Keratinocyte (primary cell): Measurements from ENCODE around the gene ARID1B.

ENCODE experiments used
- EZH2 ChIP-seq: IDR thresholded peaks from one replicate; pipeline ENCODE4 v1.6.1; 2012; ENCODE audit warnings: inconsistent platforms, mild to moderate bottlenecking, low read length, moderate library complexity
- TF ChIP-seq, protein P1 (sequence below), 3 experiments: IDR thresholded peaks in 1 of 3; conservative IDR thresholded peaks in 1 of 3; optimal IDR thresholded peaks in 1 of 3; 2 replicates in 2 of 3; 3 replicates in 1 of 3; pipeline versions ENCODE3 to v1.5.1; 2011; ENCODE audit warnings: low read length in 3 of 3, mild to moderate bottlenecking in 3 of 3, moderate library complexity in 2 of 3, control low read depth in 1 of 3, inconsistent platforms in 1 of 3; ENCODE audit not compliant: insufficient read depth in 2 of 3; ENCODE audit errors: extremely low read depth in 1 of 3

DNA sequence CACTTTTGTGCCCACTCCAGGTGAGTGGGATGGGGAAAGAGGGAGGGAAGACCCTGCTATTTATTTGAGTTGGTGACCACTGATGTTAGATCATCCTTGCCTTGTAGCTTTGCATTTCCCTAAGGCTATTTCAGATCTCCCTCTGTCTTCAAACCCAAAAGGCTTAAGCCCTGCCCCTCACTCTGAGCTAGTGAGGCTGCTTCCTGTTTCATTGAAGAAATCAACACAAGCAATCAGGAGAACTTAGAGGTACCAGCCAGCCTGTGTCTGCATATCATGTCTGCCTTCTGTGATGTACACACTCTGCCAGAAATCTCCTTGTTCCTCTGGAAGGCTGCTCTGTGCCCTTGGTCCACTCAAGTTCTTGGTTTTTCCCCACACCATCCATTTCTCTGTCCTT, 135.3 kb downstream of the ARID1B start:
- TF ChIP-seq, protein P1, sequence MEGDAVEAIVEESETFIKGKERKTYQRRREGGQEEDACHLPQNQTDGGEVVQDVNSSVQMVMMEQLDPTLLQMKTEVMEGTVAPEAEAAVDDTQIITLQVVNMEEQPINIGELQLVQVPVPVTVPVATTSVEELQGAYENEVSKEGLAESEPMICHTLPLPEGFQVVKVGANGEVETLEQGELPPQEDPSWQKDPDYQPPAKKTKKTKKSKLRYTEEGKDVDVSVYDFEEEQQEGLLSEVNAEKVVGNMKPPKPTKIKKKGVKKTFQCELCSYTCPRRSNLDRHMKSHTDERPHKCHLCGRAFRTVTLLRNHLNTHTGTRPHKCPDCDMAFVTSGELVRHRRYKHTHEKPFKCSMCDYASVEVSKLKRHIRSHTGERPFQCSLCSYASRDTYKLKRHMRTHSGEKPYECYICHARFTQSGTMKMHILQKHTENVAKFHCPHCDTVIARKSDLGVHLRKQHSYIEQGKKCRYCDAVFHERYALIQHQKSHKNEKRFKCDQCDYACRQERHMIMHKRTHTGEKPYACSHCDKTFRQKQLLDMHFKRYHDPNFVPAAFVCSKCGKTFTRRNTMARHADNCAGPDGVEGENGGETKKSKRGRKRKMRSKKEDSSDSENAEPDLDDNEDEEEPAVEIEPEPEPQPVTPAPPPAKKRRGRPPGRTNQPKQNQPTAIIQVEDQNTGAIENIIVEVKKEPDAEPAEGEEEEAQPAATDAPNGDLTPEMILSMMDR (optimal IDR thresholded peaks at IDR 0.05 in 1 of 3, IDR thresholded peaks at IDR 0.05 in 1 of 3, conservative IDR thresholded peaks at IDR 0.05 in 1 of 3; ENCODE audit: extremely low read depth in 1 of 3, insufficient read depth in 2 of 3, low read length in 3 of 3) = no peak
- TF ChIP-seq EZH2 = no peak
